K562 treated with DMSO at 1 percent for 4 hours (cell line): ENCODE data around the gene RNF223. TPM values are rescaled to one million over a fixed set of nuclear protein-coding genes. Genes with fewer than 3 reads are reported as not detected.

Experiments used
- total RNA-seq: library from RNA; unstranded; fragments of 300-600 nt; gene quantifications from 2 replicates; pipeline ENCODE4 v1.2.3, GENCODE V29; 2022; ENCODE audit not compliant: insufficient read depth

The RNF223 gene
- not detected in 2 replicates for total RNA-seq

GRCh38 chr1:1073743-1074587 is at the start of gene RNF223:
Gene RNF223 (minus strand): TSS chr1:1074306. CDS start chr1:1072566, 1,740 bp downstream.

GRCh38 chr1:1115786-1116700 is 41.9 kb upstream of the RNF223 start, which contains the start of gene C1orf159:
Gene C1orf159 (minus strand): TSS chr1:1116089. CDS start chr1:1091543, 24,546 bp downstream.

Other genes with a start within 250 kb of the RNF223 start
- 10.7 and 16.8 TPM in 2 replicates for gene SAMD11, start 150.4 kb downstream of the RNF223 start, total RNA-seq
- gene NOC2L, start 115.0 kb downstream of the RNF223 start, total RNA-seq, result 133 and 149 TPM in 2 replicates
- gene KLHL17, start 113.7 kb downstream of the RNF223 start, total RNA-seq, result 16.6 and 20.2 TPM in 2 replicates
- not detected in 2 replicates for gene PLEKHN1, start 107.8 kb downstream of the RNF223 start, total RNA-seq
- gene PERM1, start 92.2 kb downstream of the RNF223 start, total RNA-seq, result not detected in 2 replicates
- gene HES4, start 74.2 kb downstream of the RNF223 start, total RNA-seq, result 15.8 and 21.8 TPM in 2 replicates
- gene ISG15, start 60.8 kb downstream of the RNF223 start, total RNA-seq, result 95.4 and 108 TPM in 2 replicates
- gene AGRN, start 54.2 kb downstream of the RNF223 start, total RNA-seq, result 46.6 and 56.8 TPM in 2 replicates
- 24.6 and 27.6 TPM in 2 replicates for gene C1orf159, start 41.8 kb upstream of the RNF223 start, total RNA-seq
- not detected in 2 replicates for gene TTLL10, start 99.6 kb upstream of the RNF223 start, total RNA-seq
- not detected in 2 replicates for gene TNFRSF18, start 132.3 kb upstream of the RNF223 start, total RNA-seq
- 1.0 TPM in 1 of 2 replicates, not detected in the other for gene TNFRSF4, start 139.8 kb upstream of the RNF223 start, total RNA-seq
- gene SDF4, start 157.7 kb upstream of the RNF223 start, total RNA-seq, result 270 TPM in 2 replicates
- gene B3GALT6, start 157.9 kb upstream of the RNF223 start, total RNA-seq, result 6.8 and 11.5 TPM in 2 replicates
- 1.9 TPM in 1 of 2 replicates, not detected in the other for gene C1QTNF12, start 172.4 kb upstream of the RNF223 start, total RNA-seq
- 94.8 and 107 TPM in 2 replicates for gene UBE2J2, start 199.5 kb upstream of the RNF223 start, total RNA-seq
- 0.46 and 1.7 TPM in 2 replicates for gene SCNN1D, start 206.1 kb upstream of the RNF223 start, total RNA-seq
- 30.5 and 48.6 TPM in 2 replicates for gene ACAP3, start 233.6 kb upstream of the RNF223 start, total RNA-seq
- gene PUSL1, start 234.3 kb upstream of the RNF223 start, total RNA-seq, result 57.5 and 60.7 TPM in 2 replicates